NCI-H1930 (cell line): Measurements from ENCODE around the gene CNPY4.

Experiments
- DNase-seq, 2 experiments: peaks; one replicate each; lab custom pipeline; 2025; lab: John Stamatoyannopoulos, UW

CNPY4 gene

GRCh38 chr7:100167912-100168323, 48.5 kb downstream of the CNPY4 start:
- no peak for DNase-seq

DNA sequence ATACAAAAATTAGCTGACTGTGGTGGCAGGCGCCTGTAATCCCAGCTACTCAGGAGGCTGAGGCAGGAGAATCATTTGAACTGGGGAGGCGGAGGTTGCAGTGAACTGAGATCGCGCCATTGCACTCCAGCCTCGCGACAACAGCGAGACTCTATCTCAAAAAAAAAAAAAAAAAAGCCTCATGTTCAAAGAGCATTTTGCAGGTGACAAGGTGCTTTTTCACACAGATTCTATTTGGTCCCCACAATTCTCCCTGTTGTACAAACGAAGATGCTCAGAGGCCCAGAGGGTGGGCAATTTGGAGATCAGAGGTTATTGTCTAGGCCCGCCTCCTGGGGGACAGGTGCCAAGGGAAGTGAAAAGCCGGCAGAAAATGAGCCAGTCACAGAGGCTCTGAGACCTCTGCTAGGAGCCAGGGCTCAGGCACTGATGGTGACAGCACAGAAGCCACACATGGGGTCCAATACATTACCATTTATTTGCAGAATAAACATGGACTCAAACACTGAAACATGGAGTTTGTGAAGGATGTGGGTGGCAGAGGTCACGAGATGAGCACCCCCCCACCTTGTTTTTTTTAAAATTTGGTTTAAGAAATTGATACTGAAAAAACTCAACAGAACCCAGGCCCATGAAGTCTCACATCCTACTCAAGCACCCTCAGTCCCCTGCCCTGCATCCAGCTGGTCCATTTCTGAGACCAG, 49.9 kb downstream of the CNPY4 start:
- DNase-seq: no peak

DNA sequence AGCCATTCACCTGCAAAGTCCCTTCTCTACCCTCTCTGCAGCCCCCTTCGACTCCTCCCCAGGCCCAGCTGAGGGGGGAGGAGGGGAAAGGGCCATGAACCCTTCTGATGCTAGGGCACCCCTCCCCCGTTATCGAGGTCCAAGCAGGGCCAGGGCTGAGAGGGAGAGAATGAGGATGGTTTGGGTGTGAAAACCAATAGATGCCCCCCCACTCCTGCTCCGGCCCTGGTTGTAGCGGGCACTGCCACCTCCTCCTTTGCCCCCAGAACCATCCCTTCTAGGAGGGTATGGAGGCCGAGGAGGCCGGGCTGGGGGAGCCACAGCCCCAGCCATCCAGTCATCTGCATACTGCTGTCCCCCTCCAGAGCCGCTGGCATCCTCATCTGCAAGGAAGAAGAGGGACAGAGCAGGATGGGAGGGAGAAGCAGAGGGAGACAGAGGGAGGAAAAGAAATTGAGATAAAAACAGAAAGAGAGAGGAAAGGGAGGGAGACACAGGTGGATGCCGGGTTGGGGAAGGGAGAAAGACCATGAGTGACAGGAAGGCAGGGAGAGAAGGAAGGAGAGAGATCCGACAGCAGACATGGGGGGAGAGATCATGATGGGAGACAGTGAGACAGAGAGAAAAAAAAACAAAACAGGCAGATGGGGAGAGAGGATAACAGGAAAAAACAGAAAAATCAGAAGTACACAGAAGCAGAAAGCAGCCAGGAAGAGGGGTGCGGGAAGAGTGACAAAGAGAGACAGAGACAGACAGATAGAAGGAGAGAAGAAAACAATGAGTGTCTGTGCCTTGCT, 50.9 kb downstream of the CNPY4 start:
- no peak for DNase-seq

GRCh38 chr7:100171087-100171681, 51.8 kb downstream of the CNPY4 start:
- no peak for DNase-seq

- no peak for DNase-seq
Observed at GRCh38 chr7:100171840-100172239, 52.4 kb downstream of the CNPY4 start.

- DNase-seq: no peak
Observed at GRCh38 chr7:100173806-100174495, 54.5 kb downstream of the CNPY4 start.

- DNase-seq: no peak
Observed at GRCh38 chr7:100174582-100174981, 55.1 kb downstream of the CNPY4 start.
